Left lung (tissue), 10 donors: ENCODE data around the gene RETREG2. TPM values are rescaled to one million over a fixed set of nuclear protein-coding genes. Genes with fewer than 3 reads are reported as not detected.

Experiments used
- ATAC-seq: fragments of 200-7000 bp; cut with Tn5 transposase; one replicate; pipeline ENCODE4 v1.9.1; 2020; ENCODE audit warnings: moderate library complexity
- DNase-seq, 4 donors: peaks; one replicate each; pipeline ENCODE4 v3.0.0-alpha.2; 2013 to 2020
- H3K27ac ChIP-seq, 2 donors: fragments of 200-600 bp; sonication (generic) in 1 of 2; one replicate each; pipeline versions ENCODE4 v1.5.0 to v1.8.0; 2020 to 2021
- H3K27me3 ChIP-seq, 2 donors: fragments of 200-600 bp; sonication (generic) in 1 of 2; one replicate each; pipeline versions ENCODE4 v1.5.0 to v1.8.0; 2020 to 2021
- H3K36me3 ChIP-seq, 2 donors: fragments of 200-600 bp; sonication (generic) in 1 of 2; one replicate each; pipeline versions ENCODE4 v1.5.0 to v1.8.0; 2020 to 2021
- H3K4me1 ChIP-seq, 2 donors: fragments of 200-600 bp; one replicate each; pipeline ENCODE4 v1.8.0; 2021
- H3K4me3 ChIP-seq, 2 donors: fragments of 200-600 bp; sonication (generic) in 1 of 2; one replicate each; pipeline versions ENCODE4 v1.5.0 to v1.8.0; 2020 to 2021; ENCODE audit warnings: mild to moderate bottlenecking in 1 of 2
- H3K9me3 ChIP-seq, 2 donors: fragments of 200-600 bp; sonication (generic) in 1 of 2; one replicate each; pipeline versions ENCODE4 v1.5.0 to v1.8.0; 2020 to 2021
- CTCF ChIP-seq, 2 donors: fragments of 200-600 bp; sonication (generic) in 1 of 2; IDR thresholded peaks; one replicate each; pipeline versions ENCODE4 v1.5.0 to v1.8.0; 2021; ENCODE audit warnings: antibody characterized with exemption in 2 of 2
- intact Hi-C, 2 donors: fragments of 100-400 bp; cut with DNase I; formaldehyde crosslinking; loops; one replicate each; pipeline versions ENCODE4 v1.11.2 to v1.14.2; 2022
- polyA plus RNA-seq, 6 donors: library from polyadenylated mRNA; unstranded; fragments of 120-200 nt; gene quantifications; one replicate each; pipeline ENCODE4 v1.2.1, GENCODE V29; 2013; ENCODE audit not compliant: insufficient read length in 6 of 6
- total RNA-seq, 2 donors: library from RNA; stranded (reverse); fragmentation: NEBNext Ultra II Directional; extraction: Animal tissue kit (Norgen Biotek cat#: 25700); gene quantifications; one replicate each; pipeline ENCODE4 v1.2.1, GENCODE V29; 2021
- donor health status: DM: no; HTN: yes; CAD: no.
- donor health status: DM: no; HTN: no; CAD: no.

The RETREG2 gene
- total and polyA plus RNA-seq, 8 donors: 75.0 to 86.6 (median 83.5) TPM

GRCh38 chr2:219210886-219211362 lies 32.8 kb downstream of the RETREG2 start:
- H3K27ac ChIP-seq: no peak overlapping the region
- ATAC-seq: no peak

GRCh38 chr2:219213026-219213415 lies 34.9 kb downstream of the RETREG2 start:
- intact Hi-C loops: no loop called here
- H3K36me3 ChIP-seq: peaks cover 0 to 77% of the 10 kb centered on the region in 2 donors
- no peak for ATAC-seq
- H3K27ac ChIP-seq: no peak overlapping the region
- no peaks in the 10 kb centered on the region for H3K9me3 ChIP-seq
- no peak overlapping the region for H3K4me3 ChIP-seq
- no peak for TF ChIP-seq CTCF (IDR thresholded peaks at IDR 0.05)
- no peak for DNase-seq
- no peaks in the 10 kb centered on the region for H3K27me3 ChIP-seq
- peaks cover 3 to 38% of the 10 kb centered on the region in 2 donors for H3K4me1 ChIP-seq

More at GRCh38 chr2:219210886-219211362, 32.8 kb downstream of the RETREG2 start:
- no peak for DNase-seq
- Histone ChIP-seq H3K27me3 (no peaks in the 10 kb centered on the region), H3K9me3 (no peaks in the 10 kb centered on the region), H3K36me3 (peaks cover 0 to 76% of the 10 kb centered on the region in 2 donors), H3K4me3 (no peak overlapping the region), H3K4me1 (peaks cover 12 to 33% of the 10 kb centered on the region in 2 donors)
- no peak for TF ChIP-seq CTCF (IDR thresholded peaks at IDR 0.05)
- intact Hi-C loops: no loop called here

- no peak for TF ChIP-seq CTCF (IDR thresholded peaks at IDR 0.05)
- intact Hi-C loops: no loop called here
- peaks cover 0 to 72% of the 10 kb centered on the region in 2 donors for H3K36me3 ChIP-seq
- H3K4me3 ChIP-seq: no peak overlapping the region
- ATAC-seq (no peak), DNase-seq (no peak)
- no peaks in the 10 kb centered on the region for H3K9me3 ChIP-seq
- no peak overlapping the region for H3K27ac ChIP-seq
- peaks cover 7 to 38% of the 10 kb centered on the region in 2 donors for H3K4me1 ChIP-seq
- H3K27me3 ChIP-seq: no peaks in the 10 kb centered on the region
These were observed 35.5 kb downstream of the RETREG2 start for GRCh38 chr2:219213486-219214071.

- no peak for ATAC-seq
- TF ChIP-seq CTCF (IDR thresholded peaks at IDR 0.05): no peak
- intact Hi-C loops: no loop called here
These were observed 36.1 kb downstream of the RETREG2 start for GRCh38 chr2:219214141-219214540.

GRCh38 chr2:219214786-219215185 lies 36.7 kb downstream of the RETREG2 start:
- no peak overlapping the region for H3K4me3 ChIP-seq
- no peak overlapping the region for H3K27ac ChIP-seq
- H3K4me1 ChIP-seq: peaks cover 17 to 39% of the 10 kb centered on the region in 2 donors
- ATAC-seq (no peak), DNase-seq (no peak)
- H3K9me3 ChIP-seq: no peaks in the 10 kb centered on the region
- peaks cover 0 to 64% of the 10 kb centered on the region in 2 donors for H3K36me3 ChIP-seq
- no peaks in the 10 kb centered on the region for H3K27me3 ChIP-seq
- TF ChIP-seq CTCF (IDR thresholded peaks at IDR 0.05): no peak
- intact Hi-C loops: no loop called here

More at GRCh38 chr2:219214141-219214540, 36.1 kb downstream of the RETREG2 start:
- no peak overlapping the region for H3K4me3 ChIP-seq
- H3K27ac ChIP-seq: no peak overlapping the region
- peaks cover 10 to 40% of the 10 kb centered on the region in 2 donors for H3K4me1 ChIP-seq
- no peaks in the 10 kb centered on the region for H3K9me3 ChIP-seq
- no peaks in the 10 kb centered on the region for H3K27me3 ChIP-seq
- H3K36me3 ChIP-seq: peaks cover 0 to 66% of the 10 kb centered on the region in 2 donors
- no peak for DNase-seq
